CD4-positive, alpha-beta T cell (primary cell): ENCODE measurements around the gene FRMD4B. TPM values are rescaled to one million over a fixed set of nuclear protein-coding genes. Genes with fewer than 3 reads are reported as not detected.
A peak's percentile ranks its signal among the peaks of the same experiment; 100 is the strongest.

Experiments used
- ATAC-seq: fragments of 200-7000 bp; cut with Tn5 transposase; one replicate; pipeline ENCODE4 v1.10.0; 2022; ENCODE audit warnings: mild to moderate bottlenecking; ENCODE audit not compliant: poor library complexity
- CTCF ChIA-PET: fragments of 350-600 bp; sonication (Branson Sonifier 250); formaldehyde crosslinking; loops from one replicate; lab custom pipeline; 2021; ENCODE audit warnings: antibody characterized with exemption, inconsistent platforms; lab: Charles Lee
- POLR2A ChIA-PET: fragments of 350-600 bp; sonication (Branson Sonifier 250); formaldehyde crosslinking; loops from one replicate; lab custom pipeline; 2021; ENCODE audit warnings: antibody characterized with exemption, inconsistent platforms; lab: Charles Lee
- DNase-seq, 14 experiments: peaks; one replicate each; pipeline ENCODE4 v3.0.0-alpha.2; 2013 to 2020; ENCODE audit warnings: mixed read lengths in 2 of 14
- H3K27ac ChIP-seq, 2 donors: one replicate each; pipeline versions ENCODE4 v1.5.1 to v1.7.0; 2013; ENCODE audit warnings: low read length in 2 of 2, low read depth in 1 of 2, mild to moderate bottlenecking in 1 of 2
- H3K27me3 ChIP-seq, 2 experiments: 1 replicate in 1 of 2; 2 replicates in 1 of 2; pipeline versions ENCODE4 v1.6.1 to v1.7.0; 2013; ENCODE audit warnings: low read length in 2 of 2, control low read depth in 1 of 2, mild to moderate bottlenecking in 1 of 2, moderate library complexity in 1 of 2; ENCODE audit not compliant: insufficient read depth in 2 of 2, control insufficient read depth in 1 of 2
- H3K36me3 ChIP-seq: one replicate; pipeline ENCODE4 v1.6.1; 2013; ENCODE audit warnings: low read length, control low read depth; ENCODE audit not compliant: insufficient read depth
- H3K4me1 ChIP-seq: one replicate; pipeline ENCODE4 v1.6.1; 2013; ENCODE audit warnings: low read length, control low read depth; ENCODE audit not compliant: insufficient read depth
- H3K4me3 ChIP-seq: one replicate; pipeline ENCODE4 v1.5.1; 2013; ENCODE audit warnings: mild to moderate bottlenecking, low read length, moderate library complexity
- H3K9me3 ChIP-seq, 2 experiments: 1 replicate in 1 of 2; 2 replicates in 1 of 2; pipeline versions ENCODE4 v1.6.1 to v1.7.0; 2013; ENCODE audit warnings: low read length in 2 of 2, mild to moderate bottlenecking in 2 of 2, control low read depth in 1 of 2, moderate library complexity in 1 of 2; ENCODE audit not compliant: control insufficient read depth in 1 of 2, insufficient read depth in 1 of 2
- H3K27ac Mint-ChIP-seq: one replicate; pipeline ENCODE4 v1.8.0; 2020; ENCODE audit warnings: mixed read lengths
- H3K27me3 Mint-ChIP-seq: one replicate; pipeline ENCODE4 v1.8.0; 2021; ENCODE audit warnings: mixed read lengths
- H3K36me3 Mint-ChIP-seq: one replicate; pipeline ENCODE4 v1.8.0; 2021; ENCODE audit warnings: low read depth, mixed read lengths
- H3K4me1 Mint-ChIP-seq: one replicate; pipeline ENCODE4 v1.8.0; 2021; ENCODE audit warnings: low read depth, mixed read lengths
- H3K4me3 Mint-ChIP-seq: one replicate; pipeline ENCODE4 v1.8.0; 2020; ENCODE audit warnings: mild to moderate bottlenecking, mixed read lengths
- H3K9me3 Mint-ChIP-seq: one replicate; pipeline ENCODE4 v1.8.0; 2020; ENCODE audit warnings: mixed read lengths
- intact Hi-C, 2 experiments: fragments of 100-400 bp; cut with DNase I in 1 of 2; cut with micrococcal nuclease in 1 of 2; formaldehyde crosslinking; loops; one replicate each; pipeline versions ENCODE4 v1.15.1 to v1.9.0; 2023 to 2025; cut with DNase I, micrococcal nuclease
- total RNA-seq, 174 experiments: library from RNA in 2 of 174; stranded (reverse) in 2 of 174; gene quantifications; one replicate each; pipeline ENCODE4 v1.2.3 and lab custom pipeline; 2021 to 2026
- TF ChIP-seq, protein P1 (sequence below): fragments of 200-600 bp; IDR thresholded peaks from one replicate; pipeline ENCODE4 v1.8.0; 2022; ENCODE audit warnings: antibody characterized with exemption, mild to moderate bottlenecking

Gene FRMD4B
- total RNA-seq, 2 experiments from 2014 or later, result 5.5 to 7.7 TPM

DNA sequence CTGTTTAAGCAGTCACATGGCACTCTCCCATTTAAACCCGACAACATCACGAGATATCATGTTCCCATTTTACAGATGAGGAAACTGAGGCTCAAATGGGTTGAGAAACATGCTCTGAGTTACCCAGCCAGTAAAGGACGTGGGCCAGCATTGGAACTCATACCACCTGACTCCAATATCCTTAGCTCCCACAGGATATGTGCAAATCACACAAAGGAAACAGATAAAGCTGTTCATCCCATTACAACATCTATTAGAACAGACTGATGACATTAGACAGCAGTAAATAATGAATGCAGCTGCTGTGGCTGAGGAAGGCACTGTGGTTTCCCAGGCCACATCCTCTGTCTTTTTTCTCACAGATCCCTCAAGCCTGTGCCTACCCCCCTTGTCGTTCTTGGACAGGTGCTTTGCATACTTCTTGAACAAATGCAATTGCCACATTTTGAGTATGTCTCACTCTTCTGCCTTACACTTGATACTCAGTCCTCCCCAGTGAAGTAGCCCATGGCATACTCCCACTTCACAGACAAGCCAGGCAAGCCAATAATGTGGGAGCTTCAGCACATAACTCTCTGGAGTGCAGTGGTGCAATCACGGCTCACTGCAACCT, 17.7 kb downstream of the FRMD4B start:
- no peaks in the 10 kb centered on the region for H3K36me3 Mint-ChIP-seq
- no peak overlapping the region for H3K27ac Mint-ChIP-seq
- POLR2A ChIA-PET, result no interaction called here
- H3K27me3 Mint-ChIP-seq, result no peaks in the 10 kb centered on the region
- Histone ChIP-seq H3K27ac (no peak overlapping the region), H3K27me3 (no peaks in the 10 kb centered on the region), H3K4me3 (no peak overlapping the region), H3K4me1 (peaks cover 16% of the 10 kb centered on the region), H3K36me3 (no peaks in the 10 kb centered on the region), H3K9me3 (no peaks in the 10 kb centered on the region)
- TF ChIP-seq, protein P1, sequence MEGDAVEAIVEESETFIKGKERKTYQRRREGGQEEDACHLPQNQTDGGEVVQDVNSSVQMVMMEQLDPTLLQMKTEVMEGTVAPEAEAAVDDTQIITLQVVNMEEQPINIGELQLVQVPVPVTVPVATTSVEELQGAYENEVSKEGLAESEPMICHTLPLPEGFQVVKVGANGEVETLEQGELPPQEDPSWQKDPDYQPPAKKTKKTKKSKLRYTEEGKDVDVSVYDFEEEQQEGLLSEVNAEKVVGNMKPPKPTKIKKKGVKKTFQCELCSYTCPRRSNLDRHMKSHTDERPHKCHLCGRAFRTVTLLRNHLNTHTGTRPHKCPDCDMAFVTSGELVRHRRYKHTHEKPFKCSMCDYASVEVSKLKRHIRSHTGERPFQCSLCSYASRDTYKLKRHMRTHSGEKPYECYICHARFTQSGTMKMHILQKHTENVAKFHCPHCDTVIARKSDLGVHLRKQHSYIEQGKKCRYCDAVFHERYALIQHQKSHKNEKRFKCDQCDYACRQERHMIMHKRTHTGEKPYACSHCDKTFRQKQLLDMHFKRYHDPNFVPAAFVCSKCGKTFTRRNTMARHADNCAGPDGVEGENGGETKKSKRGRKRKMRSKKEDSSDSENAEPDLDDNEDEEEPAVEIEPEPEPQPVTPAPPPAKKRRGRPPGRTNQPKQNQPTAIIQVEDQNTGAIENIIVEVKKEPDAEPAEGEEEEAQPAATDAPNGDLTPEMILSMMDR, result no peak
- CTCF ChIA-PET, result no interaction called here
- intact Hi-C loops, result no loop called here
- peak; percentile 49 for ATAC-seq
- H3K9me3 Mint-ChIP-seq, result no peaks in the 10 kb centered on the region
- peaks cover 46% of the 10 kb centered on the region for H3K4me1 Mint-ChIP-seq
- DNase-seq, result peak in 5 of 14 experiments; percentile 5 to 75 (median 37)
- H3K4me3 Mint-ChIP-seq, result no peak overlapping the region

DNA sequence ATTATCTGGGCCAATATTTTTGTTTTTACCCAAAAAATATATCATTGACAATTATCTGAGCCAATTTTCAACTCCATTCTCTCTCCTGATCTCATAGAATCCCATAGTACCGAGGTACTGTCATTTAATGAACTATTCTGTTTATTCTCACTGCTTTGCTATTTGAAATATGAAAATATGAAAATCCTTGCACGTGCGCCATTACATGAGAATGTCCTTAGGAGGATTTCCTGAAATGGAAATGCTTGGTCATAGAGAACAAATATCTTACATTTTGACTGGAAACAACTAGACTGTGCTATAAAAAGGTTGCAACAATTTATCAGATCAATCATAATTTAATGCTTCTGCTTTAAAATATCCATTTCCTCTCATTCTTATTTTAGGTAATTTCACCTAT, 18.3 kb downstream of the FRMD4B start:
- no peaks in the 10 kb centered on the region for H3K36me3 Mint-ChIP-seq
- Histone ChIP-seq H3K36me3 (no peaks in the 10 kb centered on the region), H3K9me3 (no peaks in the 10 kb centered on the region), H3K27ac (no peak overlapping the region), H3K4me1 (peaks cover 16% of the 10 kb centered on the region), H3K27me3 (no peaks in the 10 kb centered on the region), H3K4me3 (no peak overlapping the region)
- ChIA-PET POLR2A (no interaction called here), CTCF (no interaction called here)
- no peaks in the 10 kb centered on the region for H3K9me3 Mint-ChIP-seq
- no peak overlapping the region for H3K4me3 Mint-ChIP-seq
- H3K27me3 Mint-ChIP-seq, result no peaks in the 10 kb centered on the region
- intact Hi-C loops, result no loop called here
- DNase-seq (no peak), ATAC-seq (no peak)
- TF ChIP-seq, protein P1, result no peak
- H3K27ac Mint-ChIP-seq, result no peak overlapping the region
- peaks cover 46% of the 10 kb centered on the region for H3K4me1 Mint-ChIP-seq

DNA sequence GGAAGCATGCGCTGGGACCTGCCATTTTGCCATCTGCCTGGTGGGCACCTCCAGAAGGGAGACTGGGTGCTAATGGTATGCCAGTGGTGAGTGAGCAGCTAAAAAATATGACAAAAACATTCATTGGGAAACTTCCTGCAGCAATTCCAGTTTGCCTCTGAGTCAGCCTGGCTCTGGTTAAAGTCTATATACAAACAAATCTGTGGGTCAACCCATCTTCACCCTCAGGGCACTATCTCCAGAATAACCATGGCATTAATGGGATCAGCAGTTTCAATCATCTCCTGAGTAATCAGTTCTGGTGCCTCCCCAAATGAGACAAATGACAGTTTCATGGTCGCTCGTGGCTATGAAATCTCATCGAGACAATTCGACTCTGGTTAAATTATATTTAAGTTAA, 21.5 kb downstream of the FRMD4B start:
- Mint-ChIP-seq H3K27me3 (peaks cover 3% of the 10 kb centered on the region), H3K27ac (no peak overlapping the region), H3K36me3 (no peaks in the 10 kb centered on the region), H3K9me3 (no peaks in the 10 kb centered on the region), H3K4me1 (peaks cover 20% of the 10 kb centered on the region), H3K4me3 (no peak overlapping the region)
- TF ChIP-seq, protein P1, result no peak
- peaks cover 9% of the 10 kb centered on the region for H3K4me1 ChIP-seq
- H3K9me3 ChIP-seq, result no peaks in the 10 kb centered on the region
- intact Hi-C loops, result no loop called here
- POLR2A ChIA-PET, result no interaction called here
- no peaks in the 10 kb centered on the region for H3K27me3 ChIP-seq
- no peaks in the 10 kb centered on the region for H3K36me3 ChIP-seq
- CTCF ChIA-PET, result no interaction called here
- no peak overlapping the region for H3K27ac ChIP-seq
- H3K4me3 ChIP-seq, result no peak overlapping the region
- ATAC-seq (no peak), DNase-seq (peak in 1 of 14 experiments; percentile 16)
